Measurements from ENCODE around the gene KIAA0825. TPM values are rescaled to one million over a fixed set of nuclear protein-coding genes. Genes with fewer than 3 reads are reported as not detected.

Gene KIAA0825
- total RNA-seq, 6 experiments from 2014 or later: 1.3 to 2.8 (median 1.7) TPM

GRCh38 chr5:94223235-94223634 is 395.2 kb downstream of the KIAA0825 start:
- no peaks in the 10 kb centered on the region for H3K36me3 Mint-ChIP-seq (ENCODE audit: low read depth)
- no peak overlapping the region for H3K27ac Mint-ChIP-seq
- no peak overlapping the region for H3K4me3 Mint-ChIP-seq
- no peaks in the 10 kb centered on the region for H3K9me3 Mint-ChIP-seq
- H3K4me1 Mint-ChIP-seq (ENCODE audit: low read depth): peaks cover 9% of the 10 kb centered on the region
- H3K27me3 Mint-ChIP-seq (ENCODE audit: insufficient read depth): no peaks in the 10 kb centered on the region; the same call in none of the 2 replicates
- no peak for TF ChIP-seq CTCF (IDR thresholded peaks at IDR 0.05)
- no peak for DNase-seq

GRCh38 chr5:94218374-94218773 is 400.0 kb downstream of the KIAA0825 start:
- no peak for TF ChIP-seq CTCF (IDR thresholded peaks at IDR 0.05)
- Mint-ChIP-seq H3K4me3 (0 out of 2 replicates have a peak overlapping the region, but pooled peaks have one; percentile 4), H3K4me1 (ENCODE audit: low read depth) (peaks cover 36% of the 10 kb centered on the region), H3K27me3 (ENCODE audit: insufficient read depth) (no peaks in the 10 kb centered on the region; the same call in none of the 2 replicates), H3K36me3 (ENCODE audit: low read depth) (peaks cover 6% of the 10 kb centered on the region; the same call in 1 of the 2 replicates), H3K9me3 (no peaks in the 10 kb centered on the region), H3K27ac (peak overlapping the region; percentile 66)
- peak; percentile 91 for DNase-seq

GRCh38 chr5:94217745-94218144 is 400.7 kb downstream of the KIAA0825 start:
- no peak for TF ChIP-seq CTCF (IDR thresholded peaks at IDR 0.05)
- DNase-seq: no peak
- H3K9me3 Mint-ChIP-seq: no peaks in the 10 kb centered on the region
- peak overlapping the region; percentile 83 for H3K27ac Mint-ChIP-seq
- H3K4me3 Mint-ChIP-seq: no peak overlapping the region; the same call in 1 of the 2 replicates
- H3K4me1 Mint-ChIP-seq (ENCODE audit: low read depth): peaks cover 36% of the 10 kb centered on the region
- peaks cover 6% of the 10 kb centered on the region; the same call in 1 of the 2 replicates for H3K36me3 Mint-ChIP-seq (ENCODE audit: low read depth)
- no peaks in the 10 kb centered on the region; the same call in none of the 2 replicates for H3K27me3 Mint-ChIP-seq (ENCODE audit: insufficient read depth)

GRCh38 chr5:94217216-94217615 is 401.2 kb downstream of the KIAA0825 start:
- Mint-ChIP-seq H3K4me1 (ENCODE audit: low read depth) (peaks cover 36% of the 10 kb centered on the region), H3K36me3 (ENCODE audit: low read depth) (peaks cover 6% of the 10 kb centered on the region; the same call in 1 of the 2 replicates), H3K4me3 (peak overlapping the region; percentile 49), H3K27ac (peak overlapping the region; percentile 83), H3K27me3 (ENCODE audit: insufficient read depth) (no peaks in the 10 kb centered on the region; the same call in none of the 2 replicates), H3K9me3 (no peaks in the 10 kb centered on the region)
- no peak for TF ChIP-seq CTCF (IDR thresholded peaks at IDR 0.05)
- peak; percentile 47 for DNase-seq

- Mint-ChIP-seq H3K27me3 (ENCODE audit: insufficient read depth) (no peaks in the 10 kb centered on the region), H3K9me3 (no peaks in the 10 kb centered on the region)
Observed at GRCh38 chr5:94212476-94212875, 405.9 kb downstream of the KIAA0825 start.

More at GRCh38 chr5:94212476-94212875, 405.9 kb downstream of the KIAA0825 start:
- TF ChIP-seq CTCF (IDR thresholded peaks at IDR 0.05): no peak
- DNase-seq: no peak
- no peak overlapping the region for H3K4me3 Mint-ChIP-seq
- H3K27ac Mint-ChIP-seq: no peak overlapping the region
- peaks cover 19% of the 10 kb centered on the region for H3K4me1 Mint-ChIP-seq (ENCODE audit: low read depth)
- peaks cover 6% of the 10 kb centered on the region; the same call in 1 of the 2 replicates for H3K36me3 Mint-ChIP-seq (ENCODE audit: low read depth)
